Measurements from ENCODE around the gene CNGA2.

The CNGA2 gene

GRCh38 chrX:151712253-151712652 is 22.3 kb upstream of the CNGA2 start:
- no peaks in the 10 kb centered on the region for H3K27me3 ChIP-seq (ENCODE audit: low read depth, low read length)
- H3K9me3 ChIP-seq (ENCODE audit: control insufficient read depth in 1 of 2, low read length in 2 of 2): no peaks in the 10 kb centered on the region
- no peaks in the 10 kb centered on the region for H3K4me1 ChIP-seq (ENCODE audit: control insufficient read depth in 1 of 2, insufficient read depth in 2 of 2, low read length in 2 of 2)
- H3K27ac ChIP-seq (ENCODE audit: low read length): no peak overlapping the region
- no peak overlapping the region for H3K4me3 ChIP-seq (ENCODE audit: low read depth in 1 of 2, low read length in 2 of 2)
- H3K36me3 ChIP-seq (ENCODE audit: control insufficient read depth in 1 of 2, insufficient read depth in 2 of 2, low read length in 2 of 2): no peaks in the 10 kb centered on the region

- H3K4me3 ChIP-seq (ENCODE audit: low read depth in 1 of 2, low read length in 2 of 2): no peak overlapping the region
- H3K9me3 ChIP-seq (ENCODE audit: control insufficient read depth in 1 of 2, low read length in 2 of 2): no peaks in the 10 kb centered on the region
- no peaks in the 10 kb centered on the region for H3K27me3 ChIP-seq (ENCODE audit: low read depth, low read length)
- H3K36me3 ChIP-seq (ENCODE audit: control insufficient read depth in 1 of 2, insufficient read depth in 2 of 2, low read length in 2 of 2): no peaks in the 10 kb centered on the region
- no peaks in the 10 kb centered on the region for H3K4me1 ChIP-seq (ENCODE audit: control insufficient read depth in 1 of 2, insufficient read depth in 2 of 2, low read length in 2 of 2)
- no peak overlapping the region for H3K27ac ChIP-seq (ENCODE audit: low read length)
Measured at GRCh38 chrX:151713849-151714248, 20.7 kb upstream of the CNGA2 start.

- Histone ChIP-seq H3K9me3 (ENCODE audit: control insufficient read depth in 1 of 2, low read length in 2 of 2) (no peaks in the 10 kb centered on the region), H3K4me3 (ENCODE audit: low read depth in 1 of 2, low read length in 2 of 2) (no peak overlapping the region), H3K27me3 (ENCODE audit: low read depth, low read length) (no peaks in the 10 kb centered on the region), H3K4me1 (ENCODE audit: control insufficient read depth in 1 of 2, insufficient read depth in 2 of 2, low read length in 2 of 2) (no peaks in the 10 kb centered on the region), H3K36me3 (ENCODE audit: control insufficient read depth in 1 of 2, insufficient read depth in 2 of 2, low read length in 2 of 2) (no peaks in the 10 kb centered on the region), H3K27ac (ENCODE audit: low read length) (no peak overlapping the region)
Measured at GRCh38 chrX:151714362-151714761, 20.2 kb upstream of the CNGA2 start.

GRCh38 chrX:151715752-151716151 is 18.8 kb upstream of the CNGA2 start, which contains the start of gene FATE1:
Gene FATE1, plus strand, starts transcription at chrX:151716035. Its CDS starts 85 bp downstream, at chrX:151716120.
- Histone ChIP-seq H3K9me3 (ENCODE audit: control insufficient read depth in 1 of 2, low read length in 2 of 2) (no peaks in the 10 kb centered on the region), H3K27ac (ENCODE audit: low read length) (no peak within 1 kb of the TSS), H3K36me3 (ENCODE audit: control insufficient read depth in 1 of 2, insufficient read depth in 2 of 2, low read length in 2 of 2) (no peaks in the 10 kb centered on the region), H3K4me1 (ENCODE audit: control insufficient read depth in 1 of 2, insufficient read depth in 2 of 2, low read length in 2 of 2) (no peaks in the 10 kb centered on the region), H3K4me3 (ENCODE audit: low read depth in 1 of 2, low read length in 2 of 2) (no peak within 1 kb of the TSS), H3K27me3 (ENCODE audit: low read depth, low read length) (no peaks in the 10 kb centered on the region)

GRCh38 chrX:151722241-151722846 is 12.2 kb upstream of the CNGA2 start:
- H3K9me3 ChIP-seq (ENCODE audit: control insufficient read depth in 1 of 2, low read length in 2 of 2): no peaks in the 10 kb centered on the region
- no peak overlapping the region for H3K27ac ChIP-seq (ENCODE audit: low read length)
- no peak overlapping the region for H3K4me3 ChIP-seq (ENCODE audit: low read depth in 1 of 2, low read length in 2 of 2)
- no peaks in the 10 kb centered on the region for H3K4me1 ChIP-seq (ENCODE audit: control insufficient read depth in 1 of 2, insufficient read depth in 2 of 2, low read length in 2 of 2)
- no peaks in the 10 kb centered on the region for H3K27me3 ChIP-seq (ENCODE audit: low read depth, low read length)
- no peaks in the 10 kb centered on the region for H3K36me3 ChIP-seq (ENCODE audit: control insufficient read depth in 1 of 2, insufficient read depth in 2 of 2, low read length in 2 of 2)

GRCh38 chrX:151723156-151723760 is 11.3 kb upstream of the CNGA2 start:
- Histone ChIP-seq H3K4me1 (ENCODE audit: control insufficient read depth in 1 of 2, insufficient read depth in 2 of 2, low read length in 2 of 2) (no peaks in the 10 kb centered on the region), H3K27ac (ENCODE audit: low read length) (no peak overlapping the region), H3K4me3 (ENCODE audit: low read depth in 1 of 2, low read length in 2 of 2) (no peak overlapping the region), H3K9me3 (ENCODE audit: control insufficient read depth in 1 of 2, low read length in 2 of 2) (no peaks in the 10 kb centered on the region), H3K36me3 (ENCODE audit: control insufficient read depth in 1 of 2, insufficient read depth in 2 of 2, low read length in 2 of 2) (no peaks in the 10 kb centered on the region), H3K27me3 (ENCODE audit: low read depth, low read length) (no peaks in the 10 kb centered on the region)

- no peaks in the 10 kb centered on the region for H3K9me3 ChIP-seq (ENCODE audit: control insufficient read depth in 1 of 2, low read length in 2 of 2)
- no peak overlapping the region for H3K27ac ChIP-seq (ENCODE audit: low read length)
- H3K36me3 ChIP-seq (ENCODE audit: control insufficient read depth in 1 of 2, insufficient read depth in 2 of 2, low read length in 2 of 2): no peaks in the 10 kb centered on the region
- H3K4me3 ChIP-seq (ENCODE audit: low read depth in 1 of 2, low read length in 2 of 2): no peak overlapping the region
- no peaks in the 10 kb centered on the region for H3K27me3 ChIP-seq (ENCODE audit: low read depth, low read length)
- no peaks in the 10 kb centered on the region for H3K4me1 ChIP-seq (ENCODE audit: control insufficient read depth in 1 of 2, insufficient read depth in 2 of 2, low read length in 2 of 2)
Measured at GRCh38 chrX:151724563-151725337, 9.8 kb upstream of the CNGA2 start.

- Histone ChIP-seq H3K4me3 (ENCODE audit: low read depth in 1 of 2, low read length in 2 of 2) (no peak overlapping the region), H3K27me3 (ENCODE audit: low read depth, low read length) (no peaks in the 10 kb centered on the region), H3K27ac (ENCODE audit: low read length) (no peak overlapping the region)
Measured at GRCh38 chrX:151725338-151725614, 9.3 kb upstream of the CNGA2 start.

GRCh38 chrX:151726751-151727150 is 7.8 kb upstream of the CNGA2 start:
- Histone ChIP-seq H3K36me3 (ENCODE audit: control insufficient read depth in 1 of 2, insufficient read depth in 2 of 2, low read length in 2 of 2) (no peaks in the 10 kb centered on the region), H3K9me3 (ENCODE audit: control insufficient read depth in 1 of 2, low read length in 2 of 2) (no peaks in the 10 kb centered on the region), H3K4me1 (ENCODE audit: control insufficient read depth in 1 of 2, insufficient read depth in 2 of 2, low read length in 2 of 2) (no peaks in the 10 kb centered on the region), H3K4me3 (ENCODE audit: low read depth in 1 of 2, low read length in 2 of 2) (no peak overlapping the region), H3K27me3 (ENCODE audit: low read depth, low read length) (no peaks in the 10 kb centered on the region), H3K27ac (ENCODE audit: low read length) (no peak overlapping the region)

More at GRCh38 chrX:151725338-151725614, 9.3 kb upstream of the CNGA2 start:
- Histone ChIP-seq H3K4me1 (ENCODE audit: control insufficient read depth in 1 of 2, insufficient read depth in 2 of 2, low read length in 2 of 2) (no peaks in the 10 kb centered on the region), H3K9me3 (ENCODE audit: control insufficient read depth in 1 of 2, low read length in 2 of 2) (no peaks in the 10 kb centered on the region), H3K36me3 (ENCODE audit: control insufficient read depth in 1 of 2, insufficient read depth in 2 of 2, low read length in 2 of 2) (no peaks in the 10 kb centered on the region)

GRCh38 chrX:151727346-151727745 is 7.2 kb upstream of the CNGA2 start:
- no peak overlapping the region for H3K4me3 ChIP-seq (ENCODE audit: low read depth in 1 of 2, low read length in 2 of 2)
- H3K9me3 ChIP-seq (ENCODE audit: control insufficient read depth in 1 of 2, low read length in 2 of 2): no peaks in the 10 kb centered on the region
- H3K27me3 ChIP-seq (ENCODE audit: low read depth, low read length): no peaks in the 10 kb centered on the region
- no peaks in the 10 kb centered on the region for H3K4me1 ChIP-seq (ENCODE audit: control insufficient read depth in 1 of 2, insufficient read depth in 2 of 2, low read length in 2 of 2)
- H3K27ac ChIP-seq (ENCODE audit: low read length): no peak overlapping the region
- H3K36me3 ChIP-seq (ENCODE audit: control insufficient read depth in 1 of 2, insufficient read depth in 2 of 2, low read length in 2 of 2): no peaks in the 10 kb centered on the region

GRCh38 chrX:151729056-151729725 is 5.4 kb upstream of the CNGA2 start:
- no peaks in the 10 kb centered on the region for H3K4me1 ChIP-seq (ENCODE audit: control insufficient read depth in 1 of 2, insufficient read depth in 2 of 2, low read length in 2 of 2)
- no peaks in the 10 kb centered on the region for H3K27me3 ChIP-seq (ENCODE audit: low read depth, low read length)
- H3K9me3 ChIP-seq (ENCODE audit: control insufficient read depth in 1 of 2, low read length in 2 of 2): no peaks in the 10 kb centered on the region
- H3K36me3 ChIP-seq (ENCODE audit: control insufficient read depth in 1 of 2, insufficient read depth in 2 of 2, low read length in 2 of 2): no peaks in the 10 kb centered on the region
- no peak overlapping the region for H3K27ac ChIP-seq (ENCODE audit: low read length)
- no peak overlapping the region for H3K4me3 ChIP-seq (ENCODE audit: low read depth in 1 of 2, low read length in 2 of 2)
